Erythroblast (primary cell): ENCODE results near the gene ZFYVE16.

Experiments used
- GATA1 ChIP-seq: IDR thresholded peaks from 2 replicates; pipeline ENCODE4 v1.6.1; 2011; ENCODE audit warnings: low read depth, mild to moderate bottlenecking, control low read depth, low read length, moderate library complexity
- POLR2A ChIP-seq: IDR thresholded peaks from 2 replicates; pipeline ENCODE4 v1.6.1; 2011; ENCODE audit warnings: mild to moderate bottlenecking, low read length

DNA sequence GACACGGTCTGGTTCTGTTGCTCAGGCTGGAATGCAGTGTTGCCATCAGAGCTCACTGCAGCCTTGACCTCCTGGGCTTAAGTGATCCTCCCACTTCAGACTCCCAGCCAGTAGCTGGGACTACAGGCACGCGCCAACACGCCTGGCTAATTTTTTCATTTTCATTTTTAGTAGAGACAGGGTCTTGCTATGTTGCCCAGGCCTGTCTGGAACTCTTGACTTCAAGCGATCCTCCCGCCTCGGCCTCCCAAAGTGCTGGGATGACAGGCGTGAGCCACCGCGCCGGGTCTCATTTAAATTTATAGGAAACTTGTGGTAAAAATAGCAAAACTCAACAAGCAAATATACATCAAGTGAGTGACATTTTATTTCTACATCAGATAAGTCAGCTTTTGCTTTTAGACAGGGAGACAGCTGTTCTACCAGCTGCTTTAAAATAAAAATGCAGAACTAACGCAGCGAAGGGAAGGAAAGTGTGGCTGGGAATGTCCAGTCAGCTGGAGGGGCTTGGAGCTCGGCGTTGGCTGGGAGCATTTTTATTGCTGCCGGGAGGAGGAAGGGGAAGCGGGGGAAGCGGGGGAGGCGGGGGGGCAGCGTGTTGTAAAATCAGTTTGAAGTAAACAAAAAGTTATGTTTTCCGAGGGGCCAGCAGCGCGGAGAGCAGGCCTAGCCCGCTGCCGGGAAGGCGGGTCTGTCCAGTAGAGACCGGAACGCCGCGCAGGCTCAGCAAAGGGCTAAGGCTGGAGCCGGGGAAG lies 707 bp upstream of the ZFYVE16 start:
- no peak for TF ChIP-seq POLR2A
- TF ChIP-seq GATA1 = no peak
